Activated gamma-delta T cell treated with anti-CD3 and anti-CD28 coated beads, Interleukin-2, amount 50 U/mL, for 16 hours (primary cell): Measurements from ENCODE around the gene MAMDC2.
A peak's percentile ranks its signal among the peaks of the same experiment; 100 is the strongest.

Source experiments
- DNase-seq: peaks from one replicate; pipeline ENCODE4 v3.0.0-alpha.2; 2020; ENCODE audit warnings: low read depth

Gene MAMDC2

GRCh38 chr9:70107558-70107957 lies 63.9 kb downstream of the MAMDC2 start:
- DNase-seq, result no peak

GRCh38 chr9:70108181-70108580 lies 64.5 kb downstream of the MAMDC2 start:
- no peak for DNase-seq

- no peak for DNase-seq
These were observed 66.8 kb downstream of the MAMDC2 start for GRCh38 chr9:70110194-70111041.

GRCh38 chr9:70111042-70111602 lies 67.5 kb downstream of the MAMDC2 start:
- DNase-seq, result peak; percentile 7

- DNase-seq, result no peak
These were observed 68.1 kb downstream of the MAMDC2 start for GRCh38 chr9:70111641-70112236.

DNA sequence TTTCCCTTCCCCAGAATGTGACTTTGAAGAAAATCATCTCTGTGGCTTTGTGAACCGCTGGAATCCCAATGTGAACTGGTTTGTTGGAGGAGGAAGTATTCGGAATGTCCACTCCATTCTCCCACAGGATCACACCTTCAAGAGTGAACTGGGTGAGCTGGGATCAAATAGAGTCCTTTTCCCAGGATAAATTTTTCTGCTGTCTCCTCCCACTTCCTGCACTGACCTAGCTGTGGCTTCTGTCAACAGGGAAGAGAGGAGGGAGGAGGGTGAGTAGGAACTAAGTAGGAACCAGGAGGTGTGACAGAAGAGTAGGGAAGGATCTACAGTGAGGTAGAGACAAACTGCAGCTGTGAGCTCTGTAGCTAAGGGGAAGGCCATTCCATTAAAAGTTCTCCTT lies 69.3 kb downstream of the MAMDC2 start:
- DNase-seq, result no peak

DNA sequence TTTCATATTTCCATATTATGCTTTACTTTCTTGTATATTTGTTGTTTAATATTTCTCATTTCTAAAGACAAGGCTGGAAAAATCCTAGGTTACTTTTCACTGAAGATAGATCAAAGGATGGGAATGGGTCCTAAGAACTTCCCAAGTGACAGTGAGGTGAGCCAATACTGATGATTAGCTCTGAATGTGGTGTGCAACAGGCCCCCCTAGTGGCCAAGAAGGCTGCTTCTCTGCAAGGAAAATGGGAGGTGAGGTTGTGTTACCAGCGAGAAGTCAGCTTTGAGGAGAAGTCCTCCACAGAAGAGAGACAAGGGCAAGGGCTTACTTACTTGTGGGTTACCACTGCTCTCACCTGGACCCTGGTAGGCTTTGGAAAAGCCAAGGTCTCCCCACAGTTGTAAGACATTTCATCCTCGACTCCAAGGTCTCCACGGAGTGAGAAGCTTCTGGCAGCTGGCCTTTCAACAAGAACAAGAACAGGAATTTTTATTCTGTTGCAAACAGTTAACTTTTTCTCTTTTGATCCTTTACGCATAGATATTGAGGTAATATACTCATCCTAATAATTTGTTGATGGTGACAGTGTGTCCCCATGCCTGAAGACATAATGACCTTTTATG lies 69.9 kb downstream of the MAMDC2 start:
- DNase-seq, result no peak

DNA sequence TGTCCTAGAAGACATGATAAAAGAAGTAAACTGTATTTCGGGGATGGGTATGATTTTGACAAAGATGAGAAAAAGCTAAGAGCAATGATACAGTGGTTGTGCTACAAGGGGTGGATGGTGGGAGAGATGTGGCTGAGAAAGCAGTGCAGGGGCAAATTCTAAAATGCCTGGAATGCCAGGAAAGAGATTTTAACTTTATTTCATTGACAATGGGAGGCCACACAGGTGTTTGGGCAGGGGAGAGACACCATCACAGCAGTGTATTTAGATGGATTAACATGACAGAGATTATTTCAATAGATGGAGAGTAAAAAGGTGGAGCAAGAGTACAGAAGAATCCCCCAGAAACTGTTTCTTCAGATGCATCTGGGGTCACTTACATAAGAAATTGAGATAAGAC lies 71.2 kb downstream of the MAMDC2 start:
- DNase-seq, result no peak

DNA sequence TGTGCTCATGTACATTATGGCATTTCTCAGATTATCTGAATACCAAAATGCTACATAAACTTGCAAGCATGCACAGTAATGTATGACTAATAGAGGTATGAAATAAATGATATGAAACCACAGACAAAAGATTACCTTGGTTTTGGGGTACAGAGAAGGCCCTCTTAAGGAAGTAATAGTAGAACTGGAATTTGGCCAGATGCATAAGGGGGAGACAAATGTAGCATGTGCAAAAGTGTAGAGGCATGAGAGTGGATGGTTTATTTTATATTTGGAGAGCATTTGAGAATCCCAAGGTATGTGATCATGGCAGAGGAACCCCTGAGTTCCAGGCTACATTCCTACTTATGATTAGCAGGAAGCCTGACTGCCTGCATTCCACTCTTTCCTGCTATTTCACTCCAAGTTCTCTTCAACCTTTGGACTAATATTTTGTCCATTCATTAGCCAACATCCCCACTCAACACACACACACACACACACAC lies 74.2 kb downstream of the MAMDC2 start:
- DNase-seq, result no peak

GRCh38 chr9:70119786-70120185 lies 76.1 kb downstream of the MAMDC2 start:
- DNase-seq, result no peak

DNA sequence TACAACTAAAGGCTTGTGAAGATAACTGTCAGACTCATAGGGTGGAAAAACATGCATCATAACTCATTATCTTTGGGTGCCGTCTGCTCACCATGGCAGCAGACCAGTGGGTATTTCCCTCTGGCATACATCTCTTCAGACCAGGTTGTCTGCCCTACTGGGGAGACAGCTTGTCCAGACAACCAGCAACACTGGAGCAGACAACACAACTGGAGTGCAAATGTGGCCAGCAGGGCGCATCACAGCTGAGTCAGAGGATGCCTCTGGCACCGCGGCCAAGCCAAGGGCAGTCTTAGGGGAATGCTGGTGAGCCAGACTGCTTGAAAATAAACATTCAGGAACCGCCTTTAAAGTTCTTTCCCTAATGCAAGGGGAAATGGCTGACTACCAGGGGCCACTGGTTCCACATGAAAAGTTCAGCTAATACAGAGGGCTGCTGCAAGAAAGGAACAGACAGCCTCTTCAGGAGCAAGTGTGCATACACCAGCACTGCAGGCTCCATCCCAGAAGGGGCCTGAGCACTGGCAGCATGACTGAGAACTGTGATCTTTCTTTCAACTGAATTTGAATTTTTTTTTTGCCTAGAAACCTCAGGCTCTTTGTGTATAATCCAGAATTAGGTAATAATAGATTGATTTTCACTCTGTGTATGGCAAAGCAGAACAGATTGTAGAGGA lies 77.3 kb downstream of the MAMDC2 start:
- no peak for DNase-seq

- DNase-seq, result no peak
These were observed 78.3 kb downstream of the MAMDC2 start for GRCh38 chr9:70121818-70122436.

DNA sequence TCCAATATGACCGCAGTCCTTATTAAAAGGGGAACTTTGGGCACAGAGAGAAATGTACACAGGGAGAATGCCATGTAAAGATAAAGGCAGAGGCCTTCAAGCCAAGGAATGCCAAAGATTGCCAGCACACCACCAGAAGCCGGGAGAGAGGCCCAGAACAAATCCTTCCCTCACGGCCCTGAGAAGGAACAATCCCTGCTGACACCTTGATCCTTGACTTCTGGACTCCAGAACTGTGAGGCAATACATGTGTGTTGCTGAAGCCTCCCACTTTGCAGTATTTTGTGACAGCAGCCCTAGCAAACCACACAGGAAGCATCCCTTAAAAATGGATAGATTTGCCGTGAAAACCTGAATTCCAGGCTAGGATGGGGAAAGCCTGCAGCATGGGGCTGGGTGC lies 80.0 kb downstream of the MAMDC2 start:
- no peak for DNase-seq

GRCh38 chr9:70125621-70126263 lies 82.1 kb downstream of the MAMDC2 start:
- DNase-seq, result no peak

DNA sequence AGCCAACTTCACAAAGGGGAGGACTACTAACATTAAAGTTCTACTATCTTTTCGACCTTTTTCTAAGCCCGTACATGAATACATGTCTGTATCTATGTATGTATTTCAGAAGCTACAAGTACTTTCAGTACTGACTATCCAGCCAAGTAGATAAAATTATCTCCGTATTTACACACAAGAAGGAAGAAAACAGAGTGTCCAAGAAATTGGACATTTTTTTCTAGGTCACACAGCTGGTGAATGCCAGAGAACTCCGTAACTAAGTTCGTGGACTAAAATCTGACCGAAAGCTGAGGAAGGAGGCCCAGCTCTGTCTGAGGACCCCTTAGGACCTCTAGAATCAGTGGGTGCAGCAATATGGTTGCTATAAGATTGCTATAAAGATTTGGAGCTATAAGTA lies 83.4 kb downstream of the MAMDC2 start:
- no peak for DNase-seq

DNA sequence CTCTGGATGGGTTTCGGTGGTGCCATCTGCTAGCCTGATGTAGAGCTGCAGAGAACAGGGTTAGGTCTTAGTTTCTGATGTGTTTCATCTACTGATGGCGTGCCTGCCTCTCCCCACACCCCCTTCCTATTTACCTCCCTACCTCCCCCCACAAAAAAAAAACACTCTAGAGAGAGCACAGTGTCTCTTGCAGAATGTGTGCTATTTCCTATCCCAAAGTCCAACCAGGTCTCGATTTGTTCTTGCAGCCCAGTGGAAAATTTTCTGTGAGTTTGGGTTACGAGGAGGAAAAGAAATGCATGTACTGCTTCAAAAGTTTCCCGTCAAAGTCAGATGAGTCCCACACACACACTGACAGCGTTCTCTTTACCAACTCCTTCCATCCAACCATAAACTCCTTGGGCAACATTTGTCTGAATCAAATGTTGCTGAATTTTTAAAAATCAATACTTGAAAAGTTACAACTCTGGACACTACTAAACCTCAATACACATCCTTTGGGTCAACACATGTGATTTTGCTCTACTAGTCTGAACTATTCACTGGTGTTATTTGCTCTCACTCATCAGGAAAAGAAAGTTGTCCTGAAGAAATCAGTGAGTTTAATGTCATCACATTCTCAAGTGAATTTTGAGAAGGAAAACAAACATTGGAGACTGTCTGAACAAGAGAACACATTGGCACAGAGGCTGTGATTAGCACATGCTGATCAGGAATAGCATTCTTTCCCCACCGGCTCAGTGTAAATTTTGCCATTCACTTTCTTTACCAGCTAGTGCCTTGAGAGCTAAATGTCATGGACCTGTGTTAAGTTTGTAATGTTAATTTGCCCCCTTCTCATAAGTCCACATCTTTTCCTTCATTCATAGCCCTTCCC lies 84.1 kb downstream of the MAMDC2 start:
- no peak for DNase-seq

DNA sequence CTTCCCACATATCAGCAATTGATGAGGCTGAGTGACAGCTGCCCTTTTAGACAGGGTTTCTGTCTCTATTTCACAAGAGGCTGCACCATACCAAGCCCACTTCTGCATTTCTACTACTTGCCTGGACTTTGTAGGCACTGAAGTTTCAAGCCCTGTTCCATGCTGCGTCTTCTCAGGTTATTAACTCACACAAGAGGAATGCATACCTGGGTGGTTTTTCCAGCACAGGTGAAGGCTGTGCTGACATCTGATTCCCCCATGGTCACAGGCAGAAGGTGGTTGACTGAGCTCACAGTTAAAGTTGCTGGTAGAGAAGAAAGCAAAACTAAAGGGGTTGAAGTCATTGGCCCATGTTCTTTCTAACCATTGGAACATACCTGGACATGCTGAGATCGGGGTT lies 86.6 kb downstream of the MAMDC2 start:
- no peak for DNase-seq

GRCh38 chr9:70131296-70131695 lies 87.6 kb downstream of the MAMDC2 start:
- no peak for DNase-seq

GRCh38 chr9:70133253-70134208 lies 89.9 kb downstream of the MAMDC2 start:
- no peak for DNase-seq
